MCF 10A (cell line): ENCODE measurements around the gene ADI1. TPM values are rescaled to one million over a fixed set of nuclear protein-coding genes. Genes with fewer than 3 reads are reported as not detected.
"Not testable (repeated sequence)": the region's sequence is repeated elsewhere in the genome, so short reads cannot be mapped to it uniquely, and the experiment has no call there.

Source experiments
- BruUV-seq: library from RNA; stranded (reverse); fragments of 400-500 nt; replicated peaks from 2 replicates; lab custom pipeline; 2021; lab: Mats Ljungman, UMichigan
- CTCF ChIA-PET: fragments of 300-600 bp; sonication (Branson Sonifier 250); formaldehyde crosslinking; extraction: SDS; loops from one replicate; lab custom pipeline; 2021; ENCODE audit warnings: antibody characterized with exemption, inconsistent platforms; lab: Yijun Ruan, JAX
- POLR2A ChIA-PET: fragments of 300-600, 350-650 bp; sonication (Branson Sonifier 250); formaldehyde crosslinking; extraction: SDS; loops from one replicate; lab custom pipeline; 2020; ENCODE audit warnings: antibody characterized with exemption, inconsistent platforms; lab: Yijun Ruan, JAX
- DNase-seq: peaks from one replicate; pipeline ENCODE4 v3.0.0-alpha.2; 2018; ENCODE audit not compliant: unreplicated experiment
- H3K27ac Mint-ChIP-seq: one replicate; pipeline ENCODE4 v1.8.0; 2022; ENCODE audit warnings: mild to moderate bottlenecking, low read depth, mixed read lengths; ENCODE audit not compliant: unreplicated experiment
- H3K27me3 Mint-ChIP-seq: one replicate; pipeline ENCODE4 v1.8.0; 2022; ENCODE audit warnings: mixed read lengths; ENCODE audit not compliant: insufficient read depth, unreplicated experiment
- H3K36me3 Mint-ChIP-seq: one replicate; pipeline ENCODE4 v1.8.0; 2022; ENCODE audit warnings: mild to moderate bottlenecking, moderate library complexity, mixed read lengths; ENCODE audit not compliant: insufficient read depth, unreplicated experiment
- H3K4me1 Mint-ChIP-seq: one replicate; pipeline ENCODE4 v1.8.0; 2022; ENCODE audit warnings: mixed read lengths; ENCODE audit not compliant: insufficient read depth, unreplicated experiment
- H3K4me3 Mint-ChIP-seq: one replicate; pipeline ENCODE4 v1.8.0; 2022; ENCODE audit warnings: mild to moderate bottlenecking, moderate library complexity, mixed read lengths; ENCODE audit not compliant: unreplicated experiment
- H3K9me3 Mint-ChIP-seq: one replicate; pipeline ENCODE4 v1.8.0; 2022; ENCODE audit warnings: mixed read lengths; ENCODE audit not compliant: unreplicated experiment
- CTCF ChIP-seq: fragments of 200-600 bp; IDR thresholded peaks from one replicate; pipeline ENCODE4 v1.8.0; 2022; ENCODE audit warnings: antibody characterized with exemption, mild to moderate bottlenecking; ENCODE audit not compliant: unreplicated experiment
- intact Hi-C: fragments of 100-400 bp; cut with micrococcal nuclease; formaldehyde crosslinking; loops from 2 replicates; pipeline ENCODE4 v1.14.1; 2022
- total RNA-seq: library from RNA; stranded (reverse); gene quantifications from 2 replicates; pipeline ENCODE4 v1.2.3, GENCODE V29; 2022

ADI1 gene
- total RNA-seq, 1 experiment from 2014 or later, result 61.9 TPM

DNA sequence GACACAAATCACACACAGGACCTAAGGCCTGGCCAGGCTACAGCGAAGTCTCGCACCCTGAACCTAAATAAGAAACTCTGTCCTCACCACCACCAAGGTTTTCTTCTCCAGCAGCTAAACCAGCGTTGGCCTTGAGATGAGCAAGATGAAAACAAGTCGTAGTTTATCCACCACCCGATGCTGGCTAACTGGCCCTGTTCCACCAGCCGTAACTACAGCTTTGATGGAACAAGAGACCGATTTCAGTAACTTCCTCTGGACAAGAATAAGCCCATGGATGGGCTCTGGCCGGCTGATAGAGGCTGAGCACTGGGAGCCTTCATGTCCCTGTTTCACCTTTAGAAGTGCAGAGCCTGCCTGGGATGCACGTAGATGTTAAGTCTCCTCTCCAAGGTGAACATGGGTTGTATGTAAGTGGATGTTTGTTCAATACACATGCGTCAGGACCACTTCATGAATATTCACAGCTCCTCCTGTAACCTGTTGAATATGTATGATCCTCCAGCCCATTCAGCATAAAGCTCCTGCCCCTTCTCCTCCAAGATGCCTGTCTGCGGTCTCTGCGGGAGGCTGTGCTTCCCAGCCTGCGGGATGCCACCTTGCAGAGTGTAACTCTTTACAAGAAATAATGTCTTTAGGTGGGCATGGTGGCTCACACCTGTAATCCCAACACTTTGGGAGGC, 24.2 kb downstream of the ADI1 start:
- ChIA-PET POLR2A (interaction anchor here (1.0 kb wide), 1 partner anchor 9 kb away, joined by 3 read pairs; no protein-coding TSS in a partner anchor), CTCF (no interaction called here)
- intact Hi-C loops, result no loop called here
- Mint-ChIP-seq H3K4me3 (no peak overlapping the region), H3K9me3 (no peaks in the 10 kb centered on the region), H3K36me3 (peaks cover 49% of the 10 kb centered on the region), H3K4me1 (no peaks in the 10 kb centered on the region), H3K27me3 (no peaks in the 10 kb centered on the region), H3K27ac (no peak overlapping the region)
- TF ChIP-seq CTCF, result no peak
- no TSS peak for BruUV-seq
- no peak for DNase-seq

GRCh38 chr2:3493615-3494007, 25.7 kb downstream of the ADI1 start:
- Mint-ChIP-seq H3K27me3 (no peaks in the 10 kb centered on the region), H3K9me3 (no peaks in the 10 kb centered on the region), H3K27ac (no peak overlapping the region), H3K4me1 (no peaks in the 10 kb centered on the region), H3K36me3 (peaks cover 39% of the 10 kb centered on the region), H3K4me3 (no peak overlapping the region)
- BruUV-seq, result no TSS peak
- DNase-seq, result peak; percentile 22
- TF ChIP-seq CTCF, result no peak
- CTCF ChIA-PET, result interaction anchor here (0.9 to 1.5 kb wide), 2 partner anchors 9 to 69 kb away, joined by 3 to 4 read pairs; no protein-coding TSS in a partner anchor
- intact Hi-C loops, result no loop called here
- POLR2A ChIA-PET, result interaction anchor here (0.9 to 1.0 kb wide), 2 partner anchors 16 to 23 kb away, joined by 5 read pairs; no protein-coding TSS in a partner anchor

DNA sequence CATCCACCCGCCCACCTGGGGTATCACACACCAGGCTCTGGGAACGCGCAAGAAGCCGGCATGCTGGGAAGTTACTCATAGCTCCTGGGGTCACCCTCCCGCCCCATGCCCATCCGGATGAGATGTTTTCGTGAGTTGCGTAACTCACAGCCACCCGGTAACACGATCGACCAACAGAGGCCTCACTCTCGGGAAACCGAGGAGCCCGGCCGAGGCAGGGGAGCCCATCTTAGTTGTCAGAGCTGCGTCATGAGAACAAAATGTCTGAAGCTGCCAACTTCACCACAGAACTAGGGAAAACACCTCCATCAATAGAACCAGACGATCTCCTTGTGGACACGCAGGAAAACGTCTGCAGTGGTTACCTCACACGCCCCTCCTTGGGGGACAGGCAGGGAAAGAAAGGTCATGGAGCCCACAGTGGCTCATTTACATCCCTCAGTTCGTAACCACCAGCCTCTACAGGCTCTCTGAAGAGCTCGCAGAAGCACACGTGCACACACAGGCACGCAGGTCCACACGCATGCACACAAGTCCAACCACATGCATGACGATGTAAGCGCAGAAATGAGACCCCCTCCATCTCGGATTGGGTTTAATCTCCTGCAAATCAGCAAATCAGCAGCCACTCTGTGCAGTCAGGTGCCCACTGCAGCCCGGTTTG, 26.2 kb downstream of the ADI1 start:
- peak; percentile 73 for DNase-seq
- H3K4me3 Mint-ChIP-seq, result no peak overlapping the region
- ChIA-PET CTCF (interaction anchor here (1.5 kb wide), 1 partner anchor 68 kb away, joined by 4 read pairs; no protein-coding TSS in a partner anchor), POLR2A (interaction anchor here (0.5 to 1.0 kb wide), 3 partner anchors 10 to 23 kb away, joined by 3 to 5 read pairs (median 5); no protein-coding TSS in a partner anchor)
- no peaks in the 10 kb centered on the region for H3K4me1 Mint-ChIP-seq
- intact Hi-C loops, result no loop called here
- H3K27me3 Mint-ChIP-seq, result no peaks in the 10 kb centered on the region
- no peak for TF ChIP-seq CTCF
- no peak overlapping the region for H3K27ac Mint-ChIP-seq
- no TSS peak for BruUV-seq
- no peaks in the 10 kb centered on the region for H3K9me3 Mint-ChIP-seq
- peaks cover 33% of the 10 kb centered on the region for H3K36me3 Mint-ChIP-seq

DNA sequence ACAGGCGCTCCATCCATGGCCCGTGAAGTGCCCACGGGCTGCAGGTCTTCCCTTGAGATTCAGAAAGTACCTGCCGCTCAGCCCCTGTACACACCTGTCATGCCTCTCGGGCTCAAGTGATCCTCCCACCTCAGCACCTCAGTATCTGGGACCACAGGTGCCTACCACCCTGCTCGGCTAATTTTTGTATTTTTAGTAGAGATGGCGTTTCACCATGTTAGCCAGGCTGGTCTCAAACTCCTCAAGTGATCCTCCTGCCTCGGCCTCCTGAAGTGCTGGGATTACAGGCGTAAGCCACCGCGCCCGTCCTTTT, 26.9 kb downstream of the ADI1 start:
- H3K36me3 Mint-ChIP-seq, result peaks cover 27% of the 10 kb centered on the region
- H3K27ac Mint-ChIP-seq, DNase-seq, H3K27me3 Mint-ChIP-seq, CTCF ChIA-PET, BruUV-seq, POLR2A ChIA-PET, intact Hi-C loops, H3K4me3 Mint-ChIP-seq, H3K9me3 Mint-ChIP-seq, H3K4me1 Mint-ChIP-seq: not testable (repeated sequence)
